LoVo (cell line): Measurements from ENCODE around the gene FCRL6.

Experiments used
- DNase-seq: peaks from one replicate; pipeline ENCODE4 v3.0.0-alpha.2; 2016; ENCODE audit warnings: low spot score

The FCRL6 gene

DNA sequence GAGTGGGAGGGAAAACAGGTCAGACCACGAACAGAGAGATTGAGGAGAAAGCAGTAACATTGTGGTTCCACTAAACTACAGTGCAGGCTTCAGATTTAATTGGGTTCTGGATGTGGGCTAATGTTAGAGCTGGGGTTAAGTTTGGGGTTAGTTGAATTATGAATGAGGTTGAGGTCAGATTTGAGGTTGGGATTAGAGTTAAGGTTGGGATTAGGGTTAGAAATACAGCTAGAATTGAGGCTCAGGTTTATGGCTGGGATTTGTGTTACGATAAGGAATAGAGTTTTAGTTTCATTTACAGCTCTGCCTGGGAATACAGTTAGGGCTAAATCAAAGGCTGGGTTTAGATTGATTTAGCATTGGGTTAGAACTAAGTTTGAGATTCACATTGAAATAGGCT, 62.1 kb downstream of the FCRL6 start:
- DNase-seq: no peak
